CD4-positive, alpha-beta T cell treated with Interleukin-6 for 4 hours (primary cell): Measurements from ENCODE around the gene OLFM2.
A peak's percentile ranks its signal among the peaks of the same experiment; 100 is the strongest.
"Not testable (repeated sequence)": the region's sequence is repeated elsewhere in the genome, so short reads cannot be mapped to it uniquely, and the experiment has no call there.

ENCODE experiments used
- DNase-seq: peaks from one replicate; pipeline ENCODE4 v3.0.0-alpha.2; 2020; ENCODE audit warnings: mixed read lengths

The OLFM2 gene

DNA sequence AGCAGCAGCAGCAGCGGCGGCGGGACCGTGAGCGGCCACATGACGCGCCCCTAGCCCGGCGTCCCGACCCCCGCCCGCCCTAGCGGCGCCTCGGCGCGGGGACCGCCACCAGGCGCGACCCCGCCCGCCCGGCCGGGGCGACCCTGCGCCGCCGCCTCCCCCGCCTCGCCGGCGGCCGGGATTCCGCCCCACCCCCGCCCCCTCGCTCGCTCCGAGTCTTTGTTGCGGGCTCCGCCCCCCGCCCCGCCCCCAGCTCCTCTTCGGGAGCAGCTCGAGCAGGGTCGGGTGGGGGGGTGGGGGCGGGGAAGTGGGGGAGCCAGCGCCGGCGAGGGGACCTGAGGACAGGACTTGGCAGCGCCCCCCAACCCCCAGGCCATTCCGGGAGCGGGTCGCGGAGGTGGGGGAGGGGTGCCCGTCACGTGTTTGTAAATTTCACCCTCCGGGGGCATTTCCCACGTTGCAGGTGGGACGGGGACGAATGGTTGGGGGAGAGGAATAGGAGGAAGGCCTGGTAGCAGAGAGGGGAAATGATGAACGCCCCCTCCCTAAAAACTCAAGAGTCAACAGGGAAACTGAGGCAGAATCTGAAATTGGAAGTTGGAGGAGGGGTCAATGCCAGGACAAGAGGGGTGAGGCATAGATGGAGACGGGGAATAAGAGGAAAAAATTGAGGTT lies at the start of gene OLFM2:
Gene OLFM2 (minus strand): TSS at position 190 of the 675 bp plus-strand sequence. CDS start 149 bp downstream, at position 41.
- DNase-seq: peak; percentile 51

DNA sequence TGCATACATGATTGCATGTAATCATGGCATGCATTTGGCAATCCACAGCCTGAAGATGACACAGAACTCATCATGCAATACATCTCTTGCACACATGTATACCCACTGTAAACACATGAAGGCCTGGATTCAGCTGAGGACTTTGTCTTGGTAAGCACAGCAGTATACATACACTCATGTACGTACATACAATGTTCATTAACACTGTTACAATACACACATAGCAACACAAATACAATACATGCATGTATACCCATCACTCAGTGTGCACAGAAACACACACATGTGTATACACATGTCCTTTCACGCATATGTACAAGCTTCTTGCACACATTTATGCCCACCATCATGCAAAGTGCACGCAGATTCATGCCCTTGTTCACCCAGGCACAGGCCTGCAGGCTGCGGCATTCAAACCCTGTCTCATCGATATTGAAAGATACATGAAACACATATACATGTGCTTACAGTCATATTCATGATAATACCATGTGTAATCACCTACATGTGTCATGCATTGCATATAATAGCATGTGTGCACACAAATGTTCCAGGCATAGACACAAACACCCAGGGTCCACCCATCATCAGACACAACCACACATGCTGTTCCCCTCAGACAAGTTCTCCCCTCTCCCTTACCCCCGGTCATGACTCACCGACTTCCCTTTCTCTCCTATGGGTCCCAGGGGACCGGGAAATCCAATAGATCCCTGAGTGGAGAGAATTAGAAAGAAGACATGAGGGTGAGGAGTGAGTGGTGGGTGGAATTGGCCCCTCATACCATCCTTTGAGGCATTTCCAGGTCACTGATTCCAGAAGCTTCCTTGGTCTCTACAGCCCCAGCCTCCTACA lies 45.3 kb upstream of the OLFM2 start:
- DNase-seq: no peak

- DNase-seq: no peak
These were observed 35.8 kb upstream of the OLFM2 start for GRCh38 chr19:9972103-9972502.

DNA sequence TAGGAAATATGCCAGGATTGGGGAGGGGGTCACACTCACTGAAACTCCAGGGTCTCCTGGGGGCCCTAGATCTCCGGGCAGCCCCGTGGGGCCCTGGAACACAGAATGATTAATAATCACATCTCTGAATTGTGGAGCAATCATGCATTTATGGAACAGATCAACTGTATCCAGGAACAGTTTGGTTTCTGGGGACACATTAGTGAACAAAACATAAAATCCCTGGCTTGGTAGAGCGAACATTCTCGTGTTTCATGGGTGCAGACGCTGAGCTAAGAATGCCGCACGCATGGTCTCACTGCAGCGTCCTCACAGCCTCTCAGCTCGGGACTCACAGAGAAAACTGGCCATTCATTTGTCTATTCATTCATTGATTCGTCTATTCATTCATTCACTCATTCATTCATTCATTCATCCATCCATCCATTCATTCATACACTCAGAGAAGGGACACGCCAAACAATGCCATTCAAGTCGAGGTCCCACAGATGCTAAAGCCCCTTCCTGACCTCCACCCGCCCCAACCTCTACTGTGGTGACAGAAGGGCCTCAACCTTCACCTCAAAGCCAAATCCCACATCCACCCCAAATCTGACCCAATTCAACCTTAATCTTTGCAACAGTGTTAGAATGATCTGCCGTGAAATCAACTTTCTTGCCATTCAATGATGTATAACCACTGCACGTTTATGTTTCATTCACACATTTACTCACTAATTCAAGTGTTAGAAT lies 35.0 kb upstream of the OLFM2 start:
- no peak for DNase-seq

DNA sequence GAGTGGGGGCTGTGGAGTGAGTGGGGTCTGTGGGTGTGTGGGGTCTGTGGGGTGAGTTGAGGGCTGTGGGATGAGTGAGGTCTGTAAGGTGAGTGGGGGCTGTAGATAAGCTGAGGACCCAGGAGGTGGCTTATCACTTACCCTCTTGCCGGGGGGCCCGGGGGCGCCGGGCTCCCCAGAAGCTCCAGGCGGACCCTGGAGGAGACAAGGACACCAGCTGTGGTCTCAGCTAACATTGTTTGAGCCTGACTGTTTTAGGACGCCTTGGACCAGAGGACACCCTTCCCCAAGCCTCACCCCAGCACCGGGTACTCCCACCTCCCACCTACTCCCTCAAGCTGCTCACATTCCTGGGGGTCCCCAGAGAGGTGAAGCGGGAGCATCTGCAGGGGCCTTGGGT lies 34.2 kb upstream of the OLFM2 start:
- no peak for DNase-seq

DNA sequence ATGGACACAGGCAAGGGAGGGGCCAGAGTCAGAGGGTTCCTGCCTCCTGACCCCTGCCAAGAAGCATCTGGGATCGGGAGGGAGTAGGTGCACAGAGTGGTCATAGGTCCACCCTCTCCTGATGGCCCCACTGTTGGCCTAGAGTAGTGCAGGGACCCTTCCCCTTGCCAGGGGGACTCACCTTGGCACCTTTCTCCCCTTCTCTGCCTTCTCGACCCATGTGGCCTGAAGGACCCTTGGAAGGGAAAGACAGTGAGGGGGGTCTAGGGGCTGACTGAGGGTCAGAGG lies 33.3 kb upstream of the OLFM2 start:
- DNase-seq: no peak

DNA sequence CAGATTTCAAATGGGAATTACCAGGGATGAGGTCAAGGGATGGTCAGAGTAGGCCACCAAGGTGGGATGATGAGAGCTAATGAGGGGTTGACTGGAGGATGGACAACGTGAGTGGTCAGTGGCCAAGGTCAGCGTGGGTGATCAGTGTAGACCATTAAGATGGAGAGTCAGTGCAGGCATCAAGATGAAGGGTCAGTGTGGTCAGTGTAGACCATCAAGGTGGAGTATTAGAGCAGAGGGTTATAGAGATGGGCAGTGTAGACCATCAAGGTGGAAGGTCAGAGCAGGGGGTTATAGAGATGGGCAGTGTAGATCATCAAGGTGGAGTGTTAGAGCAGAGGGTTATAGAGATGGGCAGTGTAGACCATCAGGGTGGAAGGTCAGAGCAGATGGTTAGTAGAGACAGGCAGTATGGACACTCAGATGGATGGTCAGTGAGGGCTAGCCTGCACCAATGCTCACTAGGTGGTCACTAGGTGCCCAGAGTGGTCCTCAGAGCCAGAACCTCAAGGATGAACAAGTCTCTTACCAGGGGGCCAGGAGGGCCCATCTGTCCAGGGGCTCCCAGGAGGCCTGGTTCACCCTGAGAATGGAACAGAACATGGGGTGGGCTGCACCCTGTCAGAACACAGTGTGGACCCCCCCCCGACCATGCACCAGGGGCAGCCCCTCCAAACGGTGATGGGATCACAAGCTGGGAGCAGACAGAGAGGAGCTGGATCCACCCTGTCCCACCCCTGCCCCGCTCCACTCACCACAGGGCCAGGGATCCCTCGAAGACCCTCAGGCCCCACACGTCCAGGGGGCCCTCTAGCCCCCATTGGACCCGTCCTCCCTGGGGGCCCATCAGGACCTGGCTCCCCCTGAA lies 32.7 kb upstream of the OLFM2 start:
- DNase-seq: no peak

GRCh38 chr19:9967326-9967725 lies 31.0 kb upstream of the OLFM2 start:
- no peak for DNase-seq

DNA sequence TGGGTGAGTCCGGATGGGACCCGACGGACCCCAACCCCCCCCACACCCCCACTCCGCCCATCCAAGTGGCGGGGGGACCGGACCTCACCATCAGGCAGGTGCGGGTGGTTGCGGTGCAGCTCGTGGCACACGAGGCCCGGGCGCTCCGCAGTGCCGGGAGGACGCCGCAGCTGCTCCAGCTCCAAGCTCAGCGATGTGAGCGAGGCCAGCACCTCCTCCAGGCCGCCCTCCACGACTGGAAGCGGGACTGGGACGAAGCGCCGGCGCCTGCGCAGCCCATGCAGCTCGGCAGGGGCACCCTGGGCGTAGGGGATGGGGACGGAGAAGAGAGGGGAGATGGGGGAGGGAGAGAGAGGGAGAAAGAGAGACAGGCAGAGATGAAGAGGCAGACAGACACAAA lies 30.1 kb upstream of the OLFM2 start:
- DNase-seq: no peak

GRCh38 chr19:9966024-9966423 lies 29.7 kb upstream of the OLFM2 start:
- DNase-seq: no peak

DNA sequence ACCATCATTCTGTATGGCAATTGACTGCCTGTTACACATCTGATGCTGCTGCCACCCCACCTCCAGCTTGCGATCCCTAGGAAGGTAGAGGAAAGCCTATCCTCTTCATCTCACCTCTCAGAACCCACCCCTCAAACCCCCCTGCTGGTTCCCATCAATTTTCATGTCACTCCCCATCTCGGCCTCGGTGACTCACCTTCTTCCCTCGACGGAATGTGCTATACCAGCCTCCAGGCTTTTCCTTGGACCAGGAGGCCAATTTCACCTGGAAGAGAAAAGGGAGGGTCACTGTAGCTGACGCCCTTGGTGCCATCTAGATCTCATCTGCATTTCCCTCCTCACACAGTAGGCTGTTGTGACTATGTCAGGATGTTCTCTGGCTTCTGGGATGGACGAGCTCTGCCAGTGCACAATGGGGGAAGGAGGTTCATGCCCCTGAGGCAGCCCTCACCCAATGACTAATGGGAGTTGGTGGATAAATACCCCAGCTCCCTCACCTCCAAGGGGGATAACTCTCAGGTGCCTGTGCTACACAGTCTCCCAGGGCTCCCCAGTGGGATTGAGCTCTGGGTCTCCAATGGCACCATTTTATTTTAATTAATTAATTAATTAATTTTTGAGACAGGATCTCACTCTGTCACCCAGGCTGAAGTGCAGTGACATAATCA lies 26.4 kb upstream of the OLFM2 start:
- DNase-seq: no peak

DNA sequence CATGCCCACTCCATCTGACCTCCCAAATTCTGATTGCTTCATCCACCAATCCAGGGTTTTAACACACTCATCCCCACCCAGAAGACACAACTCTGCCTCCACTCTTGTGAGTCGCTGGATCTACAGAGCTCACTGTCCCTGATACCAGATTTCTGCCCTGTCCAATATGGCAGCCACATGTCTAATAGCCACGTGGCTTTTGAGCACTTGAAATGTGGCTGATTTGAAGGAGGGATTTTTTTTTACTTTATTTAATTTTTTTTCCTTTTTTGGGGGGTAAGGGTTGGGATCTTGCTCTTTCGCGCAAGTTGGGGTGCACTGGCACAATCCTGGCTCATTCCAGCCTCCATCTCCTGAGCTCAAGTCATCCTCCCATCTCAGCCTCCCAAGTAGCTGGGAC lies 24.8 kb upstream of the OLFM2 start:
- no peak for DNase-seq

- no peak for DNase-seq
These were observed 22.1 kb upstream of the OLFM2 start for GRCh38 chr19:9958379-9958821.

DNA sequence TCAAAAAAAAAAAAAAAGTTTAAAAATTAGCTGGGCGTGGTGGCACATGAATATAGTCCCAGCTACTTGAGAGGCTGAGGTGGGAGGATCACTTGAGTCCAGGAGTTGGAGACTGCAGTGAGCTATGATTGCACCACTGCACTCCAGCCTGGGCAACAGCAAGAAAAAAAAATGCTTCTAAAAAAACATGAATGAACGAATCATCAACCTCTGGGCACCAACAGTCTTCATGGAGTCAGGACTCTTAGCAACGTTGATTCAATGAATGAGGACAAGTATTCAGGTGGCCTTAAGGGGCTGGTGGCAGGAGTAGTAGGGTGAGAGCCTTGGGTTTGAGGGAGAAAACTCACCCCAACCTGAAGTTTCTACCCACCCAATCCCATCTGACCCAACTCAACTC lies 20.6 kb upstream of the OLFM2 start:
- DNase-seq: no peak

- no peak for DNase-seq
These were observed 17.7 kb upstream of the OLFM2 start for GRCh38 chr19:9953802-9954542.

DNA sequence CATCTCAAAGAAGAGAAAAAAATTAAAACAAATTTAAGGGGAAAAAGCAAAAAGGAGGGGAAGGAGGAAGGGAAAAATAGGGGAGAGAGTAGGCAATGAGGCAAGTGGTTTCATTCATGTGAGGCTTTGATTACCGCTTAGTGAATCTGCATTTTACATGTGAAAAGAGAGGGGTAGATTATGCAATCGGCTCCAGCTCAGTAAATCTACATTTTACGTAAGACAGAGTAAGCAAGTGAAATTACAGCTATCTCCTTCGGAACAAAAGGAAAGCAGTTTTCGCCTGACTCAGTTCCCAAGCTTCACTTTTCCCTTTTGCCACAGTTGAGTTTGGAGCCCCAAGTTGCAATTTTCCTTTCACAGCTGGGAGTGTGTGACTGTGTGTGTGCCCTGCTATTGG lies 16.0 kb upstream of the OLFM2 start:
- no peak for DNase-seq

DNA sequence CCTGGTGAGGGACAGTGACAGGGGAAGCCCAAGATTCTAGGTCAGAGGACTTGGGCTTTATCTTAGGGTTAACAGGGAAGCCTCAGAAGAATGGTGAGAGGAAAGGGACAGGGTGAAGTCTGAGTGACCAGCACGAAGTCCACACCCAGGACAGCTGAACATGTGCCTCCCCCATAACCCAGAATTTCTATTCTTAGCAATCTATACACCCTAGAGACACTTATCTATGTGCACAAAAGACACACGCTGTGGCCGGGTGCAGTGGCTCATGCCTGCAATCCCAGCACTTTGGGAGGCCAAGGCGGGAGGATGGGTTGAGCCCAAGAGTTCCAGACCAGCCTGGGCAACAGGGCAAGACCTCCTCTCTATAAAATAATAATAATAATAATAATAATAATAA lies 11.1 kb upstream of the OLFM2 start:
- no peak for DNase-seq

- not testable (repeated sequence) for DNase-seq
These were observed 10.3 kb upstream of the OLFM2 start for GRCh38 chr19:9946528-9947125.

- DNase-seq: no peak
These were observed 9.1 kb upstream of the OLFM2 start for GRCh38 chr19:9945319-9945966.

GRCh38 chr19:9943744-9944143 lies 7.4 kb upstream of the OLFM2 start:
- DNase-seq: no peak

DNA sequence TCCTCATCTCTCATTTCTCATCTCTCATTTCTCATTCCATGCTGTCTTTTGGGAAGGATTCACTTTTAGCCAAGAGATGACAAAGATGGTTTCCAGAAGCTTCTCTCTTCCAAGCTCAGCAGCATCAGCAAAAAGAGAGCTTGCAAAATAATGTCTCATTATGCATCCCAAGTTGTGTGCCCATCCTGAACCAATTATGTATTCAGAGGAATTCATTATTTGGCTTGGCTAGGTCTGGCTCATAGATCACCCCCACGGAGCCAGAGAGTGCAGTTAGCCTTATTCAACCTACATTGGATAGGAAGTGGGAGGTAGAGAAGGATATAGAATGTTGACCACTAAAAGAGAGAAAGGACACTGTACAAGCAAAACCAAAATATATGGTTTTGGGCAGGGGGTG lies 5.4 kb upstream of the OLFM2 start:
- DNase-seq: no peak
